ENCODE data around the gene ABCC8.

GRCh38 chr11:17400048-17400775 lies 76.4 kb downstream of the ABCC8 start:
- TF ChIP-seq ETV5 (CRISPR knock-in tag; IDR thresholded peaks at IDR 0.05; ENCODE audit: low read depth) (no peak), TRIM28 (IDR thresholded peaks at IDR 0.05) (no peak), POLR2AphosphoS5 (IDR thresholded peaks at IDR 0.05; ENCODE audit: control insufficient read depth, insufficient read depth, low read depth, low read length) (no peak), HNRNPUL1 (IDR thresholded peaks at IDR 0.05; ENCODE audit: low read length) (no peak), POLR2A (conservative IDR thresholded peaks at IDR 0.05) (no peak), ZNF609 (CRISPR knock-in tag; IDR thresholded peaks at IDR 0.05; ENCODE audit: borderline replicate concordance) (no peak), TCF15 (CRISPR knock-in tag; IDR thresholded peaks at IDR 0.05) (no peak), BRF2 (IDR thresholded peaks at IDR 0.05; ENCODE audit: borderline replicate concordance, insufficient read depth, insufficient read length) (no peak)
